Mesodermal cell (in vitro differentiated cells): Measurements from ENCODE around the gene CASKIN1.
A peak's percentile ranks its signal among the peaks of the same experiment; 100 is the strongest.

ENCODE experiments used
- H3K27ac ChIP-seq: 2 replicates; pipeline ENCODE4 v1.7.0; 2013; ENCODE audit warnings: mild to moderate bottlenecking, low read depth, low read length, moderate library complexity; ENCODE audit not compliant: severe bottlenecking
- H3K36me3 ChIP-seq: 2 replicates; pipeline ENCODE4 v1.7.1; 2013; ENCODE audit warnings: mild to moderate bottlenecking, low read length, moderate library complexity; ENCODE audit not compliant: control insufficient read depth, insufficient read depth
- H3K4me1 ChIP-seq: one replicate; pipeline ENCODE4 v1.7.1; 2013; ENCODE audit warnings: mild to moderate bottlenecking, low read length; ENCODE audit not compliant: insufficient read depth, control insufficient read depth, poor library complexity, severe bottlenecking
- H3K4me3 ChIP-seq: 2 replicates; pipeline ENCODE4 v1.7.0; 2013; ENCODE audit warnings: low read length, control low read depth, mild to moderate bottlenecking; ENCODE audit not compliant: insufficient read depth, poor library complexity, severe bottlenecking; ENCODE audit errors: extremely low read depth
- H3K9me3 ChIP-seq: 2 replicates; pipeline ENCODE4 v1.7.1; 2013; ENCODE audit warnings: mild to moderate bottlenecking, low read length, moderate library complexity; ENCODE audit not compliant: control insufficient read depth
- WGBS, 2 experiments: methylation state at CpG; one replicate each; pipeline ENCODE4 v1.1.5; 2013; ENCODE audit warnings: missing lambda C conversion rate in 2 of 2; ENCODE audit not compliant: insufficient coverage in 2 of 2; 5-methylcytosine and 5-hydroxymethylcytosine counted together

Gene CASKIN1

GRCh38 chr16:2162676-2163118 is 33.7 kb downstream of the CASKIN1 start:
- peaks cover 33% of the 10 kb centered on the region for H3K36me3 ChIP-seq
- H3K27ac ChIP-seq, result no peak overlapping the region
- no peaks in the 10 kb centered on the region for H3K9me3 ChIP-seq
- 98% methylated on average over 11 to 12 of the region's 13 CpGs for WGBS, 2 experiments
- H3K4me3 ChIP-seq, result no peak overlapping the region
- H3K4me1 ChIP-seq, result peaks cover 20% of the 10 kb centered on the region

- Histone ChIP-seq H3K4me1 (peaks cover 26% of the 10 kb centered on the region), H3K4me3 (no peak overlapping the region), H3K27ac (no peak overlapping the region), H3K9me3 (no peaks in the 10 kb centered on the region), H3K36me3 (peaks cover 27% of the 10 kb centered on the region)
- WGBS, 2 experiments, result 98 to 100% methylated on average over 9 to 10 of the region's 10 CpGs
Measured at GRCh38 chr16:2161911-2162310, 34.5 kb downstream of the CASKIN1 start.

GRCh38 chr16:2160915-2161551 is 35.4 kb downstream of the CASKIN1 start:
- WGBS, 2 experiments, result 75 to 89% methylated on average over 15 to 16 of the region's 20 CpGs
- no peaks in the 10 kb centered on the region for H3K9me3 ChIP-seq
- no peak overlapping the region for H3K4me3 ChIP-seq
- no peak overlapping the region for H3K27ac ChIP-seq
- H3K4me1 ChIP-seq, result peaks cover 29% of the 10 kb centered on the region
- peaks cover 19% of the 10 kb centered on the region for H3K36me3 ChIP-seq

GRCh38 chr16:2159175-2159838 is 37.1 kb downstream of the CASKIN1 start:
- H3K4me1 ChIP-seq, result peaks cover 29% of the 10 kb centered on the region
- no peak overlapping the region for H3K4me3 ChIP-seq
- 84 to 85% methylated on average over 21 to 23 of the region's 24 CpGs for WGBS, 2 experiments

GRCh38 chr16:2158262-2158638 is 38.2 kb downstream of the CASKIN1 start:
- Histone ChIP-seq H3K36me3 (peaks cover 26% of the 10 kb centered on the region), H3K4me1 (peaks cover 31% of the 10 kb centered on the region), H3K4me3 (no peak overlapping the region), H3K9me3 (no peaks in the 10 kb centered on the region), H3K27ac (no peak overlapping the region)
- WGBS, 2 experiments, result 94 to 97% methylated on average over 14 of the region's 15 CpGs

More at GRCh38 chr16:2159175-2159838, 37.1 kb downstream of the CASKIN1 start:
- no peaks in the 10 kb centered on the region for H3K9me3 ChIP-seq
- no peak overlapping the region for H3K27ac ChIP-seq
- peaks cover 18% of the 10 kb centered on the region for H3K36me3 ChIP-seq

GRCh38 chr16:2157480-2158261 is 38.7 kb downstream of the CASKIN1 start:
- Histone ChIP-seq H3K4me3 (no peak overlapping the region), H3K9me3 (no peaks in the 10 kb centered on the region), H3K4me1 (peaks cover 37% of the 10 kb centered on the region), H3K36me3 (peaks cover 27% of the 10 kb centered on the region), H3K27ac (no peak overlapping the region)
- WGBS, 2 experiments, result 94 to 95% methylated on average over 18 to 21 of the region's 27 CpGs

GRCh38 chr16:2156849-2157224 is 39.6 kb downstream of the CASKIN1 start:
- no peaks in the 10 kb centered on the region for H3K9me3 ChIP-seq
- H3K4me1 ChIP-seq, result peaks cover 42% of the 10 kb centered on the region
- H3K36me3 ChIP-seq, result peaks cover 34% of the 10 kb centered on the region
- WGBS, 2 experiments, result 86 to 90% methylated on average over 4 of the region's 5 CpGs
- peak overlapping the region; percentile 90 for H3K4me3 ChIP-seq
- no peak overlapping the region for H3K27ac ChIP-seq

- Histone ChIP-seq H3K36me3 (peaks cover 40% of the 10 kb centered on the region), H3K4me3 (peak overlapping the region; percentile 90), H3K27ac (peak overlapping the region; percentile 55), H3K9me3 (no peaks in the 10 kb centered on the region), H3K4me1 (peaks cover 48% of the 10 kb centered on the region)
- 9 to 13% methylated on average over 27 to 40 of the region's 47 CpGs for WGBS, 2 experiments
Measured at GRCh38 chr16:2155977-2156848, 40.2 kb downstream of the CASKIN1 start.

GRCh38 chr16:2155091-2155950 is 41.1 kb downstream of the CASKIN1 start, which contains the start of gene TRAF7:
TRAF7 (plus strand) TSS chr16:2155782; CDS start chr16:2163921, 8,139 bp downstream.
- WGBS, 2 experiments, result 0% methylated on average over 72 to 73 of the region's 94 CpGs
- H3K4me1 ChIP-seq, result peaks cover 56% of the 10 kb centered on the region

More at GRCh38 chr16:2155091-2155950, 41.1 kb downstream of the CASKIN1 start, which contains the start of gene TRAF7:
- Histone ChIP-seq H3K4me3 (peak within 1 kb of the TSS; percentile 90), H3K9me3 (no peaks in the 10 kb centered on the region), H3K27ac (peak within 1 kb of the TSS; percentile 55), H3K36me3 (peaks cover 41% of the 10 kb centered on the region)
